Stimulated activated memory B cell treated with anti-CD40 and anti-IgM and Interleukin-4, amounts not matched to agents 10 μg/mL and 1 μg/mL and 100 μg/mL, for 72 hours (primary cell): Measurements from ENCODE around the gene CTSS.
"Not testable (repeated sequence)": the region's sequence is repeated elsewhere in the genome, so short reads cannot be mapped to it uniquely, and the experiment has no call there.

Experiments
- ATAC-seq: fragments of 150-1000 bp; cut with Tn5 transposase; 2 replicates; pipeline ENCODE4 v1.10.0; 2021
- H3K27ac Mint-ChIP-seq: one replicate; pipeline ENCODE4 v1.8.0; 2022; ENCODE audit warnings: mild to moderate bottlenecking, mixed read lengths
- H3K27me3 Mint-ChIP-seq: one replicate; pipeline ENCODE4 v1.8.0; 2022; ENCODE audit warnings: mixed read lengths
- H3K36me3 Mint-ChIP-seq: one replicate; pipeline ENCODE4 v1.8.0; 2022; ENCODE audit warnings: mixed read lengths
- H3K4me1 Mint-ChIP-seq: one replicate; pipeline ENCODE4 v1.8.0; 2022; ENCODE audit warnings: mixed read lengths
- H3K4me3 Mint-ChIP-seq: one replicate; pipeline ENCODE4 v1.8.0; 2022; ENCODE audit warnings: mild to moderate bottlenecking, moderate library complexity, mixed read lengths
- H3K9me3 Mint-ChIP-seq: one replicate; pipeline ENCODE4 v1.8.0; 2022; ENCODE audit warnings: mixed read lengths

CTSS gene

GRCh38 chr1:150789396-150789795 is 23.8 kb upstream of the CTSS start:
- no peak overlapping the region for H3K27ac Mint-ChIP-seq
- peaks cover 7% of the 10 kb centered on the region for H3K4me1 Mint-ChIP-seq
- H3K36me3 Mint-ChIP-seq: no peaks in the 10 kb centered on the region
- H3K4me3 Mint-ChIP-seq: no peak overlapping the region
- no peak for ATAC-seq
- no peaks in the 10 kb centered on the region for H3K9me3 Mint-ChIP-seq
- no peaks in the 10 kb centered on the region for H3K27me3 Mint-ChIP-seq

DNA sequence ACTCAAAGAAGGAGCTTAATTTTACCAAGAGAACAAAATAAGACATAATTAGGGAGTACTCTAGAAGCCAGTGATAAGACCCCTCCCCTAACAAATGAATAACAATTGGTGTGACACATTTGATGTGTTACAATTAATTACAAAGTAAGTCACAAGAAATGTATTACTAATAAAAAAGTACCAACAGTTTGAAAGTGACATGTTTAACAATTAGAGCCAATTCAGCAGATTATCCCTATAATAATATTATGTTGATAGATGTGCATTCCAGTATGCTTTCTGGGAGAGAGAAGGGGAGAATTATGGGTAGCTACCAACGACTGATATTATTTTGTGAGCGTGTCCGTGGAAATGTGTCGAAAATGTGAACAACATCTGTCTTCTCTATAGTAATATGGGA is 23.4 kb upstream of the CTSS start:
- no peak overlapping the region for H3K27ac Mint-ChIP-seq
- no peak for ATAC-seq
- peaks cover 7% of the 10 kb centered on the region for H3K4me1 Mint-ChIP-seq
- H3K27me3 Mint-ChIP-seq: no peaks in the 10 kb centered on the region
- no peaks in the 10 kb centered on the region for H3K36me3 Mint-ChIP-seq
- no peaks in the 10 kb centered on the region for H3K9me3 Mint-ChIP-seq
- no peak overlapping the region for H3K4me3 Mint-ChIP-seq

- Mint-ChIP-seq H3K27ac (no peak overlapping the region), H3K4me3 (no peak overlapping the region), H3K4me1 (peaks cover 7% of the 10 kb centered on the region), H3K27me3 (no peaks in the 10 kb centered on the region), H3K9me3 (no peaks in the 10 kb centered on the region), H3K36me3 (no peaks in the 10 kb centered on the region)
- no peak for ATAC-seq
Measured at GRCh38 chr1:150787455-150787854, 21.9 kb upstream of the CTSS start.

DNA sequence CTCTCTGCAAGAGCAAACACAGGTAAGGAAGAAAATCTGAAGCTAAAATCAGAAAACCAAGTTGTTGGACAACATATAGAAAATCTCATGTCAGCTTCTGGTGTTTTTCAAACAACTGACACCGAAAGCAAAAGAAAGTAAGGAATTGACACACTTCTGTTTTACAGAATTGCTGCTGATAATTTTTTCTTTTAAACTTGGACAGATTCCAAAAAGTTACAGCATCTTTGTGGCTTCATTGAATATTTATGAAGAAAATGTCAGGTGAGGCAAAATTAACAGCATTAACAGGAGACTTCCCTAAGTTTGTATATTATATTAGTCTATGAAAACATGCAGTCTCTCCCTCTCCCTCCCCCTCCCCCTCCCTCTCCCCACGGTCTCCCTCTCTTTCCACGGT is 14.9 kb upstream of the CTSS start:
- Mint-ChIP-seq H3K4me1 (no peaks in the 10 kb centered on the region), H3K27ac (no peak overlapping the region), H3K4me3 (no peak overlapping the region), H3K27me3 (no peaks in the 10 kb centered on the region), H3K9me3 (no peaks in the 10 kb centered on the region), H3K36me3 (no peaks in the 10 kb centered on the region)
- no peak for ATAC-seq

DNA sequence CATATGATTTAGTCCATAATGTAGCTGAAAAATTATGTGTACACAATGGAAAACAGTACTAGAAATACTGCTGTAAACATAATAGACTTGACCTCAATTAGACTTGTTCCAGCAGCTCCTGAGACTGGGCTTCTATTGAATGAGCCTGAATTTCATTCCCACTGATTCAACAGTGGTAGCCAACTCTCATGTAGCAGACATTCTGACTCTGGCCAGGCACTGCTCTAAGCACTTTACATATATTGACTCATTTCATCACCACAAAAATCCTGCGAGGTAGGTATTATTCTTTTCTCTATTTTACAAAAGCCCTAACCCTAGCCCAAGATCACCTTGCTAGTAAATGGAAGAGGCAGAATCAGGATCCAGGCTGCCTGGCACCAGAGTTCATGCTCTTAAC is 12.8 kb upstream of the CTSS start:
- Mint-ChIP-seq H3K27ac (no peak overlapping the region), H3K4me1 (no peaks in the 10 kb centered on the region)

DNA sequence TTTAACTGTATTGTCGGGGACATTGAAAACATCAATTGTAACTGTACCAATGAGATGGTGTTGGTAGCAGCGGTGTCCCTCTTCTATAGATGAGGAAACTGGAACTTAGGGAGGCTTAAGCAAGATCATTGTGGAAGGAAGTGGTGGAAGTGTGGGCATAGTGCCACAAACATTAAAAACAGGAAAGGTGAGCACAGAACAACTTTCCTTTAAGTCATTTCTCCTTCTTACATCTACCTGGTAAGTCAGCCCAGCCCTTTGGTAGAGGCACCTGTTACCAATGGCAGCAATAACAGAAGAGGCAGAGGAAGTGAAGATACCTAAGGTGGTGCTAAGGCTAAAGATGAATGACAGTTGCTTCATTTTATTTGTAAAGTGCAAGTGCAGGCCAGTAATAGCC is 12.0 kb upstream of the CTSS start:
- no peak for ATAC-seq
- Mint-ChIP-seq H3K9me3 (no peaks in the 10 kb centered on the region), H3K27ac (no peak overlapping the region), H3K4me1 (no peaks in the 10 kb centered on the region), H3K36me3 (no peaks in the 10 kb centered on the region), H3K4me3 (no peak overlapping the region), H3K27me3 (no peaks in the 10 kb centered on the region)

More for the DNA sequence above, 12.8 kb upstream of the CTSS start:
- Mint-ChIP-seq H3K9me3 (no peaks in the 10 kb centered on the region), H3K36me3 (no peaks in the 10 kb centered on the region), H3K4me3 (no peak overlapping the region), H3K27me3 (no peaks in the 10 kb centered on the region)
- no peak for ATAC-seq

GRCh38 chr1:150775931-150776505 is 10.4 kb upstream of the CTSS start:
- ATAC-seq, H3K4me3 Mint-ChIP-seq, H3K27me3 Mint-ChIP-seq, H3K4me1 Mint-ChIP-seq, H3K36me3 Mint-ChIP-seq, H3K27ac Mint-ChIP-seq, H3K9me3 Mint-ChIP-seq: not testable (repeated sequence)

DNA sequence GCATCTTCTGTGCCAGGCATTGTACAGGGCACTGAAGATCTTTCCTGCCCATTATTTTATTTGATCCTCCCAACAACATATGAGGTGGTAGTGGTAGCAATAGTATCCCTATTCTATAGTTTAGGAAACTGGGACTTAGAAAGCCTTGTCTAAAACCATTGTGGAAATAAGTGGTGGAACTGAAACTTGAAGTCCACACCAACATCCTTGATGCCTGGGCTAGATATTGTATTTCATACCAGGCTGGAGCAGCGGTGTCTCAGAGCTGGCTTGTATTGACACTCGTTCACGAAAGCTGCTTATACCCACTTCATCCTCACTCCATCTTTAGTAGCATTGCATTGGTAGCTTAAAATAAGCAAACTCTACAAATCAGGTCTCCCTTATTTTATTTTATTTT is 9.7 kb upstream of the CTSS start:
- no peaks in the 10 kb centered on the region for H3K36me3 Mint-ChIP-seq
- H3K4me1 Mint-ChIP-seq: peaks cover 15% of the 10 kb centered on the region
- H3K27me3 Mint-ChIP-seq: no peaks in the 10 kb centered on the region
- ATAC-seq: no peak
- H3K9me3 Mint-ChIP-seq: no peaks in the 10 kb centered on the region
- no peak overlapping the region for H3K4me3 Mint-ChIP-seq
- no peak overlapping the region for H3K27ac Mint-ChIP-seq

DNA sequence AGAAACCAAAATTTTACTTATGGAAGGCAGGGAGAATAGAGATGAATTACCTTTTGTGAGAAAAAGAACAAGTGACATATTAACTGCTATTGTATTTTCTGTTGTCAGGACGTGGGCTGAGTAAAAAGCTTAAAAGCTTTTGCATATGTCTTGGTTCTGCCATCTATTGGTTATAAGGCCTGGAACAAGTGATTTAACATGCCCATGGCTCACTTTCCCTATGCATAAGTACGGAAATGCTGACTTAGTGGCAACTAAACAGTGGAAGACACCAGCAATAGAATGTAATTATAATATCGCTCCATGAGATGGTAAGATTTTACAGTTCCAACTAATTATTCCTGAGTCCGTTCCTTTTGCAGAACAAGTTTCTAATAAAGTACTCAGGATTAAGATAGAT is 6.7 kb upstream of the CTSS start:
- Mint-ChIP-seq H3K36me3 (no peaks in the 10 kb centered on the region), H3K4me1 (peaks cover 19% of the 10 kb centered on the region), H3K4me3 (no peak overlapping the region), H3K9me3 (no peaks in the 10 kb centered on the region), H3K27ac (peak overlapping the region; percentile 39), H3K27me3 (no peaks in the 10 kb centered on the region)
- ATAC-seq: no peak

- not testable (repeated sequence) for H3K4me3 Mint-ChIP-seq, ATAC-seq, H3K9me3 Mint-ChIP-seq, H3K36me3 Mint-ChIP-seq, H3K27me3 Mint-ChIP-seq
- peaks cover 45% of the 10 kb centered on the region for H3K4me1 Mint-ChIP-seq
- H3K27ac Mint-ChIP-seq: peak overlapping the region; percentile 99
Measured at GRCh38 chr1:150767704-150768103, 2.1 kb upstream of the CTSS start.

DNA sequence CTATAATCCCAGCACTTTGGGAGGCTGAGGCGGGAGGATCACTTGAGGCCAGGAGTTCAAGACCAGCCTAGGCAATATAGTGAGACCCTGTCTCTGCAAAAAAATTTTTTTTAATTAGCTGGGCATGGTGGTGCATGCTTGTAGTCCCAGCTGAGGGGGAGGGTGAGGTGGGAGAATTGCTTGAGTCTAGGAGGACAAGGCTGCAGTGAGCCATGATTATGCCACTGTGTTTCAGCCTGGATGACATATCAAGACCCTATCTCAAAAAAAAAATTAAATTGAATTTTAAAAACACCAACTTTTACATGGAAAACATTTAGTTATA is 361 bp upstream of the CTSS start:
- H3K9me3 Mint-ChIP-seq, H3K27me3 Mint-ChIP-seq: not testable (repeated sequence)
- peak overlapping the region; percentile 99 for H3K27ac Mint-ChIP-seq
- peak overlapping the region; percentile 97 for H3K4me3 Mint-ChIP-seq
- peak; percentile 46 for ATAC-seq
- H3K4me1 Mint-ChIP-seq: peaks cover 53% of the 10 kb centered on the region
- H3K36me3 Mint-ChIP-seq: peaks cover 22% of the 10 kb centered on the region

GRCh38 chr1:150764617-150765101 is 919 bp downstream of the CTSS start:
- H3K27me3 Mint-ChIP-seq: no peaks in the 10 kb centered on the region
- peak overlapping the region; percentile 97 for H3K4me3 Mint-ChIP-seq
- peak overlapping the region; percentile 99 for H3K27ac Mint-ChIP-seq
- peaks cover 35% of the 10 kb centered on the region for H3K36me3 Mint-ChIP-seq
- H3K4me1 Mint-ChIP-seq: peaks cover 60% of the 10 kb centered on the region
- peak; percentile 52 for ATAC-seq
- H3K9me3 Mint-ChIP-seq: peaks cover 3% of the 10 kb centered on the region

GRCh38 chr1:150763018-150763417 is 2.6 kb downstream of the CTSS start:
- H3K27ac Mint-ChIP-seq: peak overlapping the region; percentile 55

GRCh38 chr1:150762552-150762951 is 3.0 kb downstream of the CTSS start:
- Mint-ChIP-seq H3K27ac (peak overlapping the region; percentile 55), H3K4me3 (peak overlapping the region; percentile 68), H3K36me3 (peaks cover 54% of the 10 kb centered on the region), H3K4me1 (peaks cover 68% of the 10 kb centered on the region), H3K27me3 (no peaks in the 10 kb centered on the region), H3K9me3 (peaks cover 3% of the 10 kb centered on the region)
- no peak for ATAC-seq

More at GRCh38 chr1:150763018-150763417, 2.6 kb downstream of the CTSS start:
- Mint-ChIP-seq H3K36me3 (peaks cover 49% of the 10 kb centered on the region), H3K9me3 (peaks cover 3% of the 10 kb centered on the region), H3K27me3 (no peaks in the 10 kb centered on the region), H3K4me1 (peaks cover 72% of the 10 kb centered on the region), H3K4me3 (peak overlapping the region; percentile 68)
- ATAC-seq: no peak

DNA sequence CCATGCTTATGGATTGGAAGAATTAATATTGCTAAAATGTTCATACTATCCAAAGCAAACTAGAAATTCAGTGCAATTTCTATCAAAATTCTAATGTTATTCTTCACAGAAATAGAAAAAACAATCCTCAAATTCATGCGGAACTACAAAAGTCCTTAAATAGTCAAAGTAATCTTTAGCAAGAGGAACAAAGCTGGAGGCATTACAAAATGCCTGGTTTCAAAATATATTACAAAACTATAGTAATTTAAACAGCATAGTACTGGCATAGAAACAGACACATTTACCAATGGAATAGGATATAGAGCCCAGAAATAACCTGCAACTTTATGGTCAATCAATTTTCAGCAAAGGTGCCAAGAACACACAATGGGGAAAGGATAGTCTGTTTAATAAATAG is 3.8 kb downstream of the CTSS start:
- no peak overlapping the region for H3K4me3 Mint-ChIP-seq
- no peak for ATAC-seq
- peaks cover 68% of the 10 kb centered on the region for H3K4me1 Mint-ChIP-seq
- peaks cover 59% of the 10 kb centered on the region for H3K36me3 Mint-ChIP-seq
- H3K9me3 Mint-ChIP-seq: peaks cover 3% of the 10 kb centered on the region
- peak overlapping the region; percentile 75 for H3K27ac Mint-ChIP-seq
- no peaks in the 10 kb centered on the region for H3K27me3 Mint-ChIP-seq

DNA sequence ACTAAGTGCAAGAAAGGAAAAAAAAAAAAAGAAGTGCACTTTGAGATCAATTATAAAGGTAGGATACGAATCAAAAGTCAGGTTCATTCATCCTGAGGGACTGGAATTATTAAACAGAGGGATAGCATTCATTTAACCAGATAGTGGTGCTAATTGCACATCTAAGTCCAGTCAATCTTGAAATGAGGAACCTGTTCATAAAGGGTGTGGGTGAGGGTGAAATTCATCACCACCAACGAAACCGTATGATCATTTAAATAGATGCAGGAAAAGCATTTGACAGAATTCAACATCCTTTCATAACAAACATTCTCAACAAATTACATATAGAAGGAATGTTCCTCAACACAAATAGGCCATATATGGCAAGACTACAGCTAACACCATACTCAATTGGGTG is 5.6 kb downstream of the CTSS start:
- peaks cover 3% of the 10 kb centered on the region for H3K9me3 Mint-ChIP-seq
- peaks cover 61% of the 10 kb centered on the region for H3K36me3 Mint-ChIP-seq
- H3K27ac Mint-ChIP-seq: peak overlapping the region; percentile 75
- peaks cover 61% of the 10 kb centered on the region for H3K4me1 Mint-ChIP-seq
- no peak overlapping the region for H3K4me3 Mint-ChIP-seq
- H3K27me3 Mint-ChIP-seq: no peaks in the 10 kb centered on the region
- peak; percentile 62 for ATAC-seq

DNA sequence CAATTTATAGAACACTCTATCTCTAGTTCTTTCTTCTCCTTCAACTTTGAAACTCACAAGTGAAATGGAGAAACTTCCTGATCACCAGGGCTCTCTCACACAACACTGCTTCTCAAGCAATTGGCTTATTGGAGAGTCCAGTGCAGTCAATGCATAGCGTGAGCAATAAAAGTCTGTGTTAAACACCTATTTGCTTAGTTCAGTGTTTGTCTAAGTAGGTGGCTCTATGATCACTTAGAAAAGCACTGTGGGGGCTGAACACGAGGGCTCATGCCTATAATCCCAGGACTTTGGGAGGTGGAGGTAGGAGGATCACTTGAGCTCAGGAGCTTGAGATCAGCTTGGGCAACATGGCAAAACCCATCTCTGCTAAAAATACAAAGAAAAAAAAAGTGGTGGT is 12.2 kb downstream of the CTSS start:
- peaks cover 64% of the 10 kb centered on the region for H3K36me3 Mint-ChIP-seq
- H3K4me1 Mint-ChIP-seq: no peaks in the 10 kb centered on the region
- no peak overlapping the region for H3K4me3 Mint-ChIP-seq
- H3K27me3 Mint-ChIP-seq: no peaks in the 10 kb centered on the region
- no peak overlapping the region for H3K27ac Mint-ChIP-seq
- no peaks in the 10 kb centered on the region for H3K9me3 Mint-ChIP-seq
- no peak for ATAC-seq
